T-helper 2 cell (primary cell): Measurements from ENCODE around the gene TBC1D32.
"Not testable (repeated sequence)": the region's sequence is repeated elsewhere in the genome, so short reads cannot be mapped to it uniquely, and the experiment has no call there.

Source experiments
- DNase-seq, 5 experiments: peaks; one replicate each; pipeline versions ENCODE4 v3.0.0 to v3.0.0-alpha.2; 2012 to 2022
- total RNA-seq, 2 donors: gene quantifications; one replicate each; lab custom pipeline; 2026; lab: John Stamatoyannopoulos, UW

Gene TBC1D32, protein sequence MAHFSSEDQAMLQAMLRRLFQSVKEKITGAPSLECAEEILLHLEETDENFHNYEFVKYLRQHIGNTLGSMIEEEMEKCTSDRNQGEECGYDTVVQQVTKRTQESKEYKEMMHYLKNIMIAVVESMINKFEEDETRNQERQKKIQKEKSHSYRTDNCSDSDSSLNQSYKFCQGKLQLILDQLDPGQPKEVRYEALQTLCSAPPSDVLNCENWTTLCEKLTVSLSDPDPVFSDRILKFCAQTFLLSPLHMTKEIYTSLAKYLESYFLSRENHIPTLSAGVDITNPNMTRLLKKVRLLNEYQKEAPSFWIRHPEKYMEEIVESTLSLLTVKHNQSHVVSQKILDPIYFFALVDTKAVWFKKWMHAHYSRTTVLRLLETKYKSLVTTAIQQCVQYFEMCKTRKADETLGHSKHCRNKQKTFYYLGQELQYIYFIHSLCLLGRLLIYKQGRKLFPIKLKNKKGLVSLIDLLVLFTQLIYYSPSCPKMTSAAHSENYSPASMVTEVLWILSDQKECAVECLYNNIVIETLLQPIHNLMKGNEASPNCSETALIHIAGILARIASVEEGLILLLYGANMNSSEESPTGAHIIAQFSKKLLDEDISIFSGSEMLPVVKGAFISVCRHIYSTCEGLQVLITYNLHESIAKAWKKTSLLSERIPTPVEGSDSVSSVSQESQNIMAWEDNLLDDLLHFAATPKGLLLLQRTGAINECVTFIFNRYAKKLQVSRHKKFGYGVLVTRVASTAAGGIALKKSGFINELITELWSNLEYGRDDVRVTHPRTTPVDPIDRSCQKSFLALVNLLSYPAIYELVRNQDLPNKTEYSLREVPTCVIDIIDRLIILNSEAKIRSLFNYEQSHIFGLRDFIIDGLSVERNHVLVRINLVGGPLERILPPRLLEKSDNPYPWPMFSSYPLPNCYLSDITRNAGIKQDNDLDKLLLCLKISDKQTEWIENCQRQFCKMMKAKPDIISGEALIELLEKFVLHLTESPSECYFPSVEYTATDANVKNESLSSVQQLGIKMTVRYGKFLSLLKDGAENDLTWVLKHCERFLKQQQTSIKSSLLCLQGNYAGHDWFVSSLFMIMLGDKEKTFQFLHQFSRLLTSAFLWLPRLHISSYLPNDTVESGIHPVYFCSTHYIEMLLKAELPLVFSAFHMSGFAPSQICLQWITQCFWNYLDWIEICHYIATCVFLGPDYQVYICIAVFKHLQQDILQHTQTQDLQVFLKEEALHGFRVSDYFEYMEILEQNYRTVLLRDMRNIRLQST
- 6.9 to 20.3 reads per million in 2 donors for total RNA-seq

GRCh38 chr6:121334299-121335086 is at the start of gene TBC1D32:
Gene TBC1D32 (minus strand): TSS chr6:121334480. CDS start chr6:121334430, 50 bp downstream.
- peak; percentile 63 to 94 (median 80) for DNase-seq

- no peak for DNase-seq
These were observed 49.2 kb upstream of the TBC1D32 start for GRCh38 chr6:121383478-121383877.

DNA sequence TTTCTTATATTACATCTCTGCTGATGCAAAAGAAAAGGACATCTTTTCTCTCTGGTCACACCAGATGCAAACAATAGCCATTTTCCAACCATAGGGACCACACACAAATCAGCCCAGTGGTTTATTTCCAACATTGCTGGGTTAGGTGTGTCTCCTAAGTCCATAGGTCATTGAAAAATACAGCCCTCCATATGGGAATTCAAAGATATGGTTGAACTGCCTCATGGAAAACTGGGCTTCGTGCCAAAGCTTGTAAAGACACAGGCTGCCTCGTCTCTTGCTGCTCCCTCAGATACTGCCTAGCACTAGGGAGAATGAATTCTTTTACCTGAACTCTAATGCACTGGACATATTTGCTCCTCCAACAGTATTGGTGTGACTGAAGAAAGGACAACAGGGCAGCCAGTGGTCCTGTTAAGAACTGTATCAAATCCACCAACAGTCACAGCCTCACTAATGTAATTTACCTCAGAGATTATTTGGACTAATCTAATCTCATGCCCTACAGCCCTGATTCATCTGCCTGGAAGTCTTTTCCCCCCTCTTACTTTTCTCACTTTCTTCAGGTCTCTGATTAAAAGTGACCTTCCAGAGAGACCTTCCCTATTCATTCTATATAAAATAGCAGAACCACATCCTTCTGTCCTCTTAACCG is 48.3 kb upstream of the TBC1D32 start:
- no peak for DNase-seq

DNA sequence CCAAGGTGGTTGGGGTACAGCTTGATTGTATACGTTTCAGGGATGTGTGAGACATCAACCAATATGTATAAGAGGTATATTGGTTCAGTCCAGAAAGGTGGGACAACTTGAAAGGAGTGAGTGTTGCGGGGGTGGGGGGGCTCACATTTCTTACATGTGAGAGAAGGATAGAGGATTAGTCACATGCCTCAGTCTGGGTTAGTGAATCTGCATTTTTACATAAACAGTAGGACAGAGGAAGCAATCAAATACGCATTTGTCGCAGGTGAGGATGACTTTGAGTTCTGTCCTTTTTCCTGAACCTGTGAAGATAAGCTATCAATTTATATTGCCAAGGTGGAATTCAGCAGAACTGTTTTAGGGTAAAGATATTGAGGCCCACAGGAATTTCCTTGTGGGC is 42.1 kb upstream of the TBC1D32 start:
- DNase-seq = no peak

GRCh38 chr6:121374219-121374618 is 39.9 kb upstream of the TBC1D32 start:
- DNase-seq = not testable (repeated sequence)

GRCh38 chr6:121365536-121366521 is 31.5 kb upstream of the TBC1D32 start:
- no peak for DNase-seq

DNA sequence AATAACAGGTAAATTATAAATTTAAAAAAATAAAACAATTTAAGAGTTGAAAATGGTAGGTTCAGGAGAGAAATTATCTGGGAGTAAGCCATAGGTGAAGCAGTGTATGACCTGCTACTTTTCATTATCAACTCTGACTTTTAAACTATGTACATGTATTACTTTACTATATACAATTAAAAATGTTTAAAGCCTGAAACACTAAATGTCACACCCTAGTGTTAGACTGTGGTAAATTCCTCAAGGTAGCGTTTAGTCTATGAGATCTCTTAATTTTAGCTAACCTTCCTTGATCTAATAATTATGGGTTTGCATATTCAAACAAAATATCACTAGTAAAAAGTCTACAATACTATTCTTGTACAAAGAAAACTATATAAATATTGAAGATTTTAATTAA is 22.3 kb upstream of the TBC1D32 start:
- no peak for DNase-seq

- DNase-seq = no peak
These were observed 20.5 kb upstream of the TBC1D32 start for GRCh38 chr6:121354764-121355163.

DNA sequence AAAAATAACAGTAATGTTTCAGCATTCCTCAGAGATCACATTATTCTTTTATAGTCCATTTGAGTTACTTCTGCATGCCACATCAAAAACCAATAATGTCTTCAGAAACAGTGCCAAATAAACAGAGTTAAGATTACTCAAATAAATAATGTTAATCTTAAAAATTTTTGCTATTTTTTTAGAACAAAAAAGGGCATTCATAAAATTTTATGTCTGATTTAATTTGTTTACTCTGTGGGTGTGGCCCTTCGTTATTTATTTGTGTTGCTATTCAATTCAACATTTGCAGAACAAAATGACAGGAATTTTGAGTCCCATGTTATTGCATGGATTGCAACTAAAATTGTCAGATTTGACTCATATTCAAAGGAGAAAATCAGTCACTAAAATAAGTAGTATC is 18.7 kb upstream of the TBC1D32 start:
- DNase-seq = no peak

DNA sequence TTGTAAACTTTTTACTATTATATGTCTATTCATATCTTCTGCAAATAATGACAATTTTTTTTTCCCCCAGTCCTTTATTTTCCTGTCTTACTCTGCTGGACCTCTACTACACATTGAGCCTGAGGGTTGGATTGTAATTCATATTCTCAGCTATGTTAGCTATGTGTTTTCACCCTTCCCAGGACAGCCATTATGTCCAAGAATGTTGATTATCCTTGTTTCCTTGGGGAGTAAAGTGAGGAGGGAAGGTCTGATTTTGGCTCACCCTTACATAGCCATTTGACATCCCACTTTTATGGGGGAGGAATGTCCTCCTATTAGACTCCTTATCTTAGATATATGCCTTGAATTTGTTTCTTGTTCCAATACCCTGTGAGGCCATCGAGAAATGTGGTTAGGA is 17.6 kb upstream of the TBC1D32 start:
- DNase-seq = no peak

DNA sequence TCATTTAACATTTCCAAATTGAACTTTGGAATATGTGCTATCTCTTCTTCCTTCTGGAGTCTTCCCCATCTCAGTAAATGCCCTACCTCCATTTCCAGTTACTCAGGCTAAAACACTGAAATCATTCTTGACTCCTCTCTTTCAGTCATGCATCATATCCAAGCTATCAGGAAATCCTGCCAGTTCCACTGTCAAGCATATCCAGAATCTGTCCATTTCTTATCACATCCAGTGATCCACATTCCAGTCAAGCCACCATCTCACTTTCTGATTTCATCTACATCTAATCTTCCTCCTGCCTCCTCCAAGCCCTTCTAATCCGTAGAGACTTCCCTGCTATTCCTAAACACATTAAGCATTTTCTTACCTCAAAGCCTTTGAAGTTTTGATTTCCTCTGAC is 15.3 kb upstream of the TBC1D32 start:
- no peak for DNase-seq

DNA sequence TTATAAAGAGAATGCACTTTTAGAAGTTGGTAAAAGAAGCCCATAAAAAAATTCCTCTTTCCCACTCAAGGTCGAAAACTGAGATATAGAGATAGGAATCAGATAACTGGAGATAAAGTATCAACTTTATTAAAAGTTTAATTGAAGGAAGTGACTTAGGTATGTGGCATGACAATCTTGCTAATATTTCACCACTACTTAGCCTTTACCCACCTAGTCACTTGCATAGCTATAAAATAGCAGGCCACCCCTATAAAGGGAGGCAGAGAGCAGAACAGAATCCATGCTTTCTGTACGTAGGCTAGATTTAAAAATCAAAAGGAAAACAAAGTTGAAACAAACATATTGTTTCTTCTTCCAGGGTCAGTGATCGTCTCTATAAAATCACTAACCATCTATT is 13.2 kb upstream of the TBC1D32 start:
- no peak for DNase-seq

GRCh38 chr6:121344539-121344938 is 10.3 kb upstream of the TBC1D32 start:
- DNase-seq = no peak

DNA sequence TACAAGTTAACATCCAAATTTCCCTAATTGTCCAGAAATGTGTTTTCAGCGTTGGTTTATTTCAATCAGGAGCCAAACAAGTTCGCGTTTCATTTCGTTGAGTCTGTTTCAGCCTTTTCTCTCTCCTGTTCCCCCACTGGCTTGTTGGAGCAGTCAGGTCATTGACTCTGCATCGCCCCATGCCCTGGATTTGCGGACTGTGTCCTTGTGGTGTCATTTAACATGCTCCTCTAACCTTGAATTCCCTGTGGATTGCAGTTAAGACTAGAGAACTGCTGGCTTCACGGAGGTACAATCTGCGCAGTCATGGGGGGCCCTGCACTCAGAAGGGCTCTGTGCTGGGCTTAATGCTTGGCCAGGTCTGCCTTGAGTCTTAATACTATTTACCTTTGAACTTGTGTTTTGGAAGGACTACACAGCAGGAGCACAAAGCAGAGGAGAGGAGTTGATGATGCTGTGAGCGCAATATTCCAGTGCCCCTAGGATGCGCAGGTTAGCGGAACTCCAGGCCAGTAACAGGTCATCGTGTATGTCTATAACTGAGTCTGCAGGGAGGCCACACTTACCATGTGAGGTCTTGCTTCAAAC is 5.5 kb upstream of the TBC1D32 start:
- DNase-seq = no peak

DNA sequence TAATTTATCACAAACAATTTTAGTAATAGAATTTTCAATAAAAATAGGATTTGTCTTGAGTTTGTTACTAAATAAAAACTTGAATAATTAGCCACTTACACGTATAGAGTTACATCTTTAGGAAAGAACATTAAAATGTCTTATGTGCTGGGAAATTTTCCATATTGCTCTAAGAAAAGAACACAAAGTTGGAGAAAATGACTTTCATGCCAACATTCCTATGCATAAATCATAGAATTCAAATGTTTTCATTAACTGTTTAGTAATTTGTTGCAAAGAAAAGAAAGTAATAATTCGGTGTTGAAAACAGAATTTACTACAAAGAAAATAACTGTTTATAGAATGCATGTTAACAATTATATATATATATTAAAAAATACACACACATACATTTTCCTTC is 4.7 kb upstream of the TBC1D32 start:
- no peak for DNase-seq

DNA sequence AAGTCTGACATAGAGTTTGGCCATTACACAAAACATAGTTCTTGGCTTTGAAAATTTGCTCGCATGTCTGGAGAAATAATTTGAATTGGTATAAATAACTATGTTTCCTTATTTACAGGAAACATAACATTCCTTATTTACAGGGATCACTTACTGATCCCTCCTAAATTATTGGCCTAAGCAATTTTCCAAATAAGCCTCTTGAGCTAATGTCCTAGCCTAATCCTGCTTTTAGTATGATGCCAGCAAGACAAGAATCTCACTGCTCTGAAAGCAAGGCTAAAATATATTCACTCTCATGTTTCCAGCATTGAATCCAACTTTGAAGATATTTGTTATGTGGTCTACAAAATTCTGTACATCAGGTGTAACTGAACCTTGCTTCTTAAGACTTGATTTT is 4.1 kb upstream of the TBC1D32 start:
- DNase-seq = no peak

DNA sequence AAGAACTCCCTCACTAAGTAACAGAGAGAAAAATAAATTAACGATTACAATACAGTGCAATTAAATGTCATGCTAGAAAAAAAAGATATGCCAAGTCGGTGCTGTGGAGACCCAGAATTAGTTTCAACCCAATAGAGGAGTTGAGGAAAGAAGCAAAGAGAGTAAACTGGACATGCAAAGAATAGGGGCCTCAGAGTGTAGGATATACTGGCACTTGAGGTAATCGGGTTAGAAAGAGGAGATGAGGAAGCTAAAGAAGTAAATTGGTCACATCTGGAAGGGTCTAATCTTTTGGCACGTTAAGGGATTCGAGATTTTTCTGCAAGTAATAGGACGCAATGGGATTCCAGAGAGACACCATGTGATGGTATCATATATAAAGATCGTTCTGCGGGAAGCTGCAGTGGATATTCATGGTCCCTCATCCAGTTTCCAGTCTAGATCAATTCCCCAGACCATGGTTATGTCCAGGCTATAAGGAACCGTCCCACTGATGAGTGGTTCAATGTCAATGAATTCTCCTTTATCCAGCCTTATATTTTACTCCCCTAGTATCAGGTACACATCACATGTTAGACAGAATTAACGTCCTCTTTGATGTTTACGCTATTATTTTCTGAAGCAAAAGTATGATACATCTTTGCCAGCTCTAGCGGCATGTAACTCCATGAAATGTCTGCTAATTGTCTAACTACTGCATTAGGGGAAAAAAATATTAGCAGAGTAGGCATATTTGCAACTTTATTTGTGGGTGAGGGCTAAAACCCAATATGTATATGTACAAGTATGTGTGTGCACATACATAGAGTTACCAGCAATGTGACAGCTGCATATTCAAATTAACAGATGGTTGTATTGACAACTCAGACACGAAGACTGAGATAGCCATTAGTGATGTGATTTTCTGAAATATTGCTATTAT is 1.1 kb upstream of the TBC1D32 start:
- no peak for DNase-seq

GRCh38 chr6:121333694-121334093 is 586 bp downstream of the TBC1D32 start:
- peak in 1 of 5 experiments; percentile 3 for DNase-seq

GRCh38 chr6:121333196-121333595 is 1.1 kb downstream of the TBC1D32 start:
- no peak for DNase-seq
